H9 (cell line): Measurements from ENCODE around the gene SPIB. TPM values are rescaled to one million over a fixed set of nuclear protein-coding genes. Genes with fewer than 3 reads are reported as not detected.

Source experiments
- DNase-seq: peaks from one replicate; pipeline ENCODE4 v3.0.0-alpha.2; 2017
- H2AFZ ChIP-seq: one replicate; pipeline ENCODE4 v1.6.1; 2013; ENCODE audit warnings: mild to moderate bottlenecking, low read length, control low read depth, moderate library complexity
- H2AK5ac ChIP-seq: 2 replicates; pipeline ENCODE4 v1.6.1; 2013; ENCODE audit warnings: low read length, control low read depth, mixed read lengths; ENCODE audit not compliant: insufficient read length
- H2BK120ac ChIP-seq: one replicate; pipeline ENCODE4 v1.6.1; 2013; ENCODE audit warnings: low read depth, mild to moderate bottlenecking, low read length, control low read depth, inconsistent platforms; ENCODE audit not compliant: poor library complexity, severe bottlenecking
- H2BK12ac ChIP-seq: 2 replicates; pipeline ENCODE4 v1.6.1; 2013; ENCODE audit warnings: low read length, control low read depth, mixed read lengths, low read depth; ENCODE audit not compliant: insufficient read length
- H2BK15ac ChIP-seq: 2 replicates; pipeline ENCODE4 v1.6.1; 2013; ENCODE audit warnings: low read depth, low read length, control low read depth
- H2BK20ac ChIP-seq: one replicate; pipeline ENCODE4 v1.6.1; 2013; ENCODE audit warnings: low read depth, mild to moderate bottlenecking, low read length, control low read depth, inconsistent platforms; ENCODE audit not compliant: poor library complexity, severe bottlenecking
- H2BK5ac ChIP-seq: 2 replicates; pipeline ENCODE4 v1.6.1; 2013; ENCODE audit warnings: low read length, control low read depth, mixed read lengths; ENCODE audit not compliant: insufficient read length
- H3K14ac ChIP-seq: 2 replicates; pipeline ENCODE4 v1.6.1; 2013; ENCODE audit warnings: low read length, control low read depth; ENCODE audit not compliant: insufficient read depth
- H3K18ac ChIP-seq: 2 replicates; pipeline ENCODE4 v1.6.1; 2013; ENCODE audit warnings: low read depth, mild to moderate bottlenecking, mixed read lengths, low read length, control low read depth; ENCODE audit not compliant: insufficient read length
- H3K23ac ChIP-seq: 2 replicates; pipeline ENCODE4 v1.6.1; 2013; ENCODE audit warnings: low read length, control low read depth, mixed read lengths, low read depth; ENCODE audit not compliant: insufficient read length
- H3K23me2 ChIP-seq: 2 replicates; pipeline ENCODE4 v1.6.1; 2013; ENCODE audit warnings: low read depth, mild to moderate bottlenecking, mixed read lengths, low read length, control low read depth; ENCODE audit not compliant: insufficient read length, poor library complexity, severe bottlenecking
- H3K27ac ChIP-seq: 2 replicates; pipeline ENCODE4 v1.5.1; 2013; ENCODE audit warnings: low read length, control low read depth, mixed read lengths, low read depth; ENCODE audit not compliant: insufficient read length
- H3K27me3 ChIP-seq: 2 replicates; pipeline ENCODE4 v1.6.1; 2013; ENCODE audit warnings: low read length, control low read depth, inconsistent platforms; ENCODE audit not compliant: insufficient read depth
- H3K4ac ChIP-seq: 2 replicates; pipeline ENCODE4 v1.6.1; 2013; ENCODE audit warnings: low read depth, mild to moderate bottlenecking, control low read depth, inconsistent platforms, low read length, moderate library complexity
- H3K4me1 ChIP-seq: 2 replicates; pipeline ENCODE4 v1.6.1; 2013; ENCODE audit warnings: low read length, control low read depth, inconsistent platforms; ENCODE audit not compliant: insufficient read depth
- H3K4me2 ChIP-seq: 2 replicates; pipeline ENCODE4 v1.6.1; 2013; ENCODE audit warnings: low read length, control low read depth, mixed read lengths; ENCODE audit not compliant: insufficient read length, insufficient read depth
- H3K56ac ChIP-seq: 2 replicates; pipeline ENCODE4 v1.6.1; 2013; ENCODE audit warnings: low read depth, mild to moderate bottlenecking, mixed read lengths, low read length, control low read depth; ENCODE audit not compliant: insufficient read length
- H3K79me1 ChIP-seq: 2 replicates; pipeline ENCODE4 v1.6.1; 2013; ENCODE audit warnings: low read depth, mild to moderate bottlenecking, moderate library complexity, low read length, control low read depth, inconsistent platforms; ENCODE audit not compliant: insufficient read depth, poor library complexity, severe bottlenecking
- H3K79me2 ChIP-seq: 2 replicates; pipeline ENCODE4 v1.6.1; 2013; ENCODE audit warnings: low read length, control low read depth, inconsistent platforms; ENCODE audit not compliant: insufficient read depth
- H3K9ac ChIP-seq: 2 replicates; pipeline ENCODE4 v1.6.1; 2013; ENCODE audit warnings: low read length, control low read depth, mixed read lengths; ENCODE audit not compliant: insufficient read length; ENCODE audit errors: extremely low read depth
- H3K9me3 ChIP-seq: one replicate; pipeline ENCODE4 v1.6.1; 2013; ENCODE audit warnings: low read depth, low read length, inconsistent platforms; ENCODE audit not compliant: control insufficient read depth
- H3T11ph ChIP-seq: one replicate; pipeline ENCODE4 v1.6.1; 2013; ENCODE audit warnings: mild to moderate bottlenecking, low read length, control low read depth, inconsistent platforms
- H4K20me1 ChIP-seq: one replicate; pipeline ENCODE4 v1.6.1; 2013; ENCODE audit not compliant: control insufficient read depth, insufficient read length, insufficient read depth
- H4K5ac ChIP-seq: 2 replicates; pipeline ENCODE4 v1.6.1; 2013; ENCODE audit warnings: low read depth, mild to moderate bottlenecking, mixed read lengths, low read length, control low read depth; ENCODE audit not compliant: insufficient read length
- H4K8ac ChIP-seq: replicated peaks from 2 replicates; pipeline ENCODE4 v1.6.1; 2013; ENCODE audit warnings: low read length, control low read depth, mixed read lengths, low read depth; ENCODE audit not compliant: insufficient read length
- H4K91ac ChIP-seq: 2 replicates; pipeline ENCODE4 v1.6.1; 2013; ENCODE audit warnings: low read depth, mild to moderate bottlenecking, moderate library complexity, mixed read lengths, low read length, control low read depth; ENCODE audit not compliant: insufficient read length
- H3K27ac Mint-ChIP-seq, 3 experiments: 2 replicates in 2 of 3; 3 replicates in 1 of 3; pipeline ENCODE4 v1.8.0; 2020 to 2021; ENCODE audit warnings: mixed read lengths in 3 of 3, mild to moderate bottlenecking in 1 of 3, moderate library complexity in 1 of 3
- H3K27me3 Mint-ChIP-seq: 2 replicates; pipeline ENCODE4 v1.8.0; 2021; ENCODE audit warnings: low read depth, mild to moderate bottlenecking, moderate library complexity, mixed read lengths
- H3K36me3 Mint-ChIP-seq, 3 experiments: 2 replicates in 2 of 3; 3 replicates in 1 of 3; pipeline ENCODE4 v1.8.0; 2020 to 2021; ENCODE audit warnings: low read depth in 3 of 3, mixed read lengths in 3 of 3; ENCODE audit not compliant: insufficient read depth in 1 of 3
- H3K4me1 Mint-ChIP-seq, 2 experiments: 2 replicates each; pipeline ENCODE4 v1.8.0; 2020; ENCODE audit warnings: mixed read lengths in 2 of 2
- H3K4me3 Mint-ChIP-seq, 2 experiments: 2 replicates in 1 of 2; 3 replicates in 1 of 2; pipeline ENCODE4 v1.8.0; 2020 to 2021; ENCODE audit warnings: mild to moderate bottlenecking in 2 of 2, mixed read lengths in 2 of 2, moderate library complexity in 1 of 2
- H3K9me3 Mint-ChIP-seq, 2 experiments: 2 replicates in 1 of 2; 3 replicates in 1 of 2; pipeline ENCODE4 v1.8.0; 2020; ENCODE audit warnings: mild to moderate bottlenecking in 2 of 2, mixed read lengths in 2 of 2, moderate library complexity in 1 of 2
- WGBS: extraction: QIAGEN DNeasy Blood & Tissue Kit; methylation state at CpG from one replicate; pipeline ENCODE4 v1.1.7; 2013; ENCODE audit warnings: missing lambda C conversion rate, low lambda C conversion rate, mixed read lengths; ENCODE audit not compliant: insufficient read length; ENCODE audit errors: extremely low coverage; 5-methylcytosine and 5-hydroxymethylcytosine counted together
- total RNA-seq: library from RNA; stranded (reverse); gene quantifications from 2 replicates; pipeline ENCODE4 v1.2.1, GENCODE V29; 2021
- TF ChIP-seq, protein P1 (sequence below): fragments of 200-600 bp; sonication (generic); conservative IDR thresholded peaks from 3 replicates; pipeline ENCODE4 v1.8.0; 2021; ENCODE audit warnings: antibody characterized with exemption, mild to moderate bottlenecking

The SPIB gene
- total RNA-seq, 1 experiment from 2014 or later: 33.3 TPM

DNA sequence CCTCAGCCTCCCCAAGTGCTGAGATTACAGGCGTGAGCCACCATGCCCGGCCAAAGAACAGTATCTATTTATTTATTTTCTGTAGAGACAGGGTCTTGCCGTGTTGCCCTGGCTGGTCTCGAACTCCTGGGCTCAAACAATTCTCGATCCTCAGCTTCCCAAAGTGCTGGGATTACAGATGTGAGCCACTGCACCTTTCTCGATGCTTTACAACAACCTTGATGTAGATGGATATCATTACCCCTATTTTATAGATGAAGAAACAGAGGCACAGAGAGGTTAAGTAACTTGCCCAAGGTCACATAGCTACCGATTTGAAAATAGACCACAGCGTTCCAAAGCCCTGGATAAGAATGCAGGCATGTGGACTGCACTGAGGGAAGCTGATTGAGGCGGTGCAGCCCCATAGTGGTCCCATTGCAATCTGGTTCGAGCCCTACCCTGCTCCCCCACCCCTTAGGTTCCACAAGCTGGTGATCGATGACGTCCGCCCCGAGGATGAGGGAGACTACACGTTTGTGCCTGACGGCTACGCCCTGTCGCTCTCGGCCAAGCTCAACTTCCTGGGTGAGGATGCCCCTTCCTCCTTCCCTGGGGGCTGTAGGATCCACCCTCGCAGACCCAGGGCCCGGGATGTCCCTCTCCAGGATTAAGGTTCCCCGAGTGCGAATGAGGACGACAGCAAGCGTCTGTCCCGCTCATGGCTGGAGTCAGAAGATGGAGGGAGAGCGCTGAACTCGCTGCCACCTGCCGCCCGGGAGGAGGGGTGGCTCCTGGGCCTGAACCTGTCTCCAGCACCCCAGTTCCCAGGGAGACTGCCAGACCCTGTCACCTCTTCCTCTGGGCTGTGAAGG, 31.9 kb downstream of the SPIB start:
- no peaks in the 10 kb centered on the region for H3K23me2 ChIP-seq
- peak overlapping the region in 1 of 3 experiments; percentile 70; a peak in 1 of 7 replicates for H3K27ac Mint-ChIP-seq
- no peak overlapping the region for H2BK120ac ChIP-seq
- no peak overlapping the region for H3K14ac ChIP-seq
- no peak overlapping the region for H3K4me2 ChIP-seq
- no peak overlapping the region for H4K5ac ChIP-seq
- peaks cover 2 to 4% of the 10 kb centered on the region in 2 experiments; a peak in 4 of 5 replicates for H3K9me3 Mint-ChIP-seq
- H4K20me1 ChIP-seq: peaks cover 6% of the 10 kb centered on the region
- no peak overlapping the region for H2BK20ac ChIP-seq
- no peak for DNase-seq
- no peak overlapping the region for H2BK12ac ChIP-seq
- H3T11ph ChIP-seq: no peak overlapping the region
- no peak overlapping the region for H2BK5ac ChIP-seq
- H3K4ac ChIP-seq: no peak overlapping the region
- no peaks in the 10 kb centered on the region for H3K79me2 ChIP-seq
- no peaks in the 10 kb centered on the region for H3K9me3 ChIP-seq
- TF ChIP-seq, protein P1, sequence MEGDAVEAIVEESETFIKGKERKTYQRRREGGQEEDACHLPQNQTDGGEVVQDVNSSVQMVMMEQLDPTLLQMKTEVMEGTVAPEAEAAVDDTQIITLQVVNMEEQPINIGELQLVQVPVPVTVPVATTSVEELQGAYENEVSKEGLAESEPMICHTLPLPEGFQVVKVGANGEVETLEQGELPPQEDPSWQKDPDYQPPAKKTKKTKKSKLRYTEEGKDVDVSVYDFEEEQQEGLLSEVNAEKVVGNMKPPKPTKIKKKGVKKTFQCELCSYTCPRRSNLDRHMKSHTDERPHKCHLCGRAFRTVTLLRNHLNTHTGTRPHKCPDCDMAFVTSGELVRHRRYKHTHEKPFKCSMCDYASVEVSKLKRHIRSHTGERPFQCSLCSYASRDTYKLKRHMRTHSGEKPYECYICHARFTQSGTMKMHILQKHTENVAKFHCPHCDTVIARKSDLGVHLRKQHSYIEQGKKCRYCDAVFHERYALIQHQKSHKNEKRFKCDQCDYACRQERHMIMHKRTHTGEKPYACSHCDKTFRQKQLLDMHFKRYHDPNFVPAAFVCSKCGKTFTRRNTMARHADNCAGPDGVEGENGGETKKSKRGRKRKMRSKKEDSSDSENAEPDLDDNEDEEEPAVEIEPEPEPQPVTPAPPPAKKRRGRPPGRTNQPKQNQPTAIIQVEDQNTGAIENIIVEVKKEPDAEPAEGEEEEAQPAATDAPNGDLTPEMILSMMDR: no peak
- no peak overlapping the region for H2AK5ac ChIP-seq
- H3K36me3 Mint-ChIP-seq: peaks cover 0 to 9% (median 6%) of the 10 kb centered on the region in 3 experiments; a peak in 6 of 7 replicates
- no peak overlapping the region for H3K27ac ChIP-seq
- H4K91ac ChIP-seq: no peak overlapping the region
- H3K4me3 Mint-ChIP-seq: no peak overlapping the region
- H2BK15ac ChIP-seq: no peak overlapping the region
- no peak overlapping the region for H3K23ac ChIP-seq
- no peak overlapping the region for H2AFZ ChIP-seq
- no peak overlapping the region for H3K18ac ChIP-seq
- H3K9ac ChIP-seq: no peak overlapping the region
- no CpG with 5 or more reads among the region's 30 CpGs for WGBS
- H3K4me1 ChIP-seq: no peaks in the 10 kb centered on the region
- no peaks in the 10 kb centered on the region for H3K79me1 ChIP-seq
- H3K56ac ChIP-seq: no peak overlapping the region
- H3K4me1 Mint-ChIP-seq: peaks cover 0 to 10% of the 10 kb centered on the region in 2 experiments; a peak in 2 of 4 replicates
- H4K8ac ChIP-seq: no peak overlapping the region
- H3K27me3 ChIP-seq: no peaks in the 10 kb centered on the region
- peaks cover 2% of the 10 kb centered on the region for H3K27me3 Mint-ChIP-seq
